HG02973 (cell line): ENCODE data around the gene CYP26A1.
A peak's percentile ranks its signal among the peaks of the same experiment; 100 is the strongest.

Experiments
- ATAC-seq: cut with Tn5 transposase; IDR thresholded peaks from one replicate; pipeline ENCODE4 v1.9.1; 2021; ENCODE audit warnings: moderate library complexity; ENCODE audit not compliant: unreplicated experiment

CYP26A1 gene

GRCh38 chr10:93113042-93113441 is 39.3 kb downstream of the CYP26A1 start:
- ATAC-seq = no peak

DNA sequence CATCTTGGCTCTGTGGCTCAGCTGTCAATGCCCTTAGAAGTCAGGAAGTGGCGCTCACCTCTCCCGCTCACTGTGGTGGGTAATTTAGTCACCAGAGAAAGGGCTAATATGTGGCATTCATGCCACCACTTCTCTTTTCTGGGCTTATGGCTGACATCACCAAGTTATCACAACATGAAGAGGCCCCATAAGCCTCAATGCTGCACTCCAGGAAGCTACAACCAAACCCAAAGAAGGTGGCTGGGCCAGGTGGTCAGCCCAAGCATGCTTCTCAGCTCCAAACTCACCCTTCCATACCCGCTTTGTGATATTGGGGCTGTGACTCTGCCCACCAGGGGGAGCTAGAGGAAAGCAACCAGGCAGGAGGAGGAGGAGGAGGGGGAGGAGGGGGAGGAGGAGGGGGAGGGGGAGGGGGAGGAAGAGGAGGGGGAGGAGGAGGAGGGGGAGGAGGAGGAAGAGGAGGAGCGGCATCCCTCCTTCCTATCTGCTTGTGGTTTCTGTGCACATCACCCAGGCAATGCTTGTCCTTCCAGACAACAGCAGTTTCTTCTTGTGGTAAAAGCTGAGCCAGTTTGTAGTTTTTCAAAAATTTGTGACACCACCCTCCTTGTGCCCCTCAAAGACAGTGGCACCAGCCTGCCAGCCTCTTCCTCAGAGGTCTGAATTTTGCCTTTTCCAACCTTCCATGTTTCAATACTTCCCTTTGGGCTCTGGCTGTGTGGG is 42.1 kb downstream of the CYP26A1 start:
- ATAC-seq = peak; percentile 47

- ATAC-seq = no peak
Observed at GRCh38 chr10:93121311-93121710, 47.6 kb downstream of the CYP26A1 start.

DNA sequence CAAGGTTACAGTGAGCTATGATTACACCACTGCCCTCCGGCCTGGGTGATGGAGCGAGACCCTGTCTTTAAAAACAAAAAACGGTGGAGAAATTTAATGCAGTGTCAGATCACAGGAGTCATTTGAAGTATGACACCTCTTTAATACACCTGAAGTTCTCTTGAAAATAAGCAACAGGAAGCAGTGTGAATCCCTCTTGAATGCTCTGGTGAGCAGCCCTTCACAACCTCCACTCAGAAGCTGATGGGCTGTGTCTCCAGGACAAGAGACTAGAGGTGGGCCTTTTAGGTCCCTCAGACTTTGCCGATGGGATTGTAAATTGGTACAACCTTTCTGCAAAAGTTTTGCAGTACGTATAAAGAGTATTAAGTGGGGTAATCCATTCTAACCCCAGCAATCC is 50.1 kb downstream of the CYP26A1 start:
- no peak for ATAC-seq

- peak; percentile 73 for ATAC-seq
Observed at GRCh38 chr10:93124580-93125318, 51.1 kb downstream of the CYP26A1 start.

GRCh38 chr10:93125966-93126365 is 52.3 kb downstream of the CYP26A1 start:
- ATAC-seq = no peak

- ATAC-seq = no peak
Observed at GRCh38 chr10:93126483-93127052, 52.9 kb downstream of the CYP26A1 start.
